Parathyroid adenoma (tissue), 2 donors: ENCODE measurements around the gene SELL.

Experiments used
- H2AFZ ChIP-seq: fragments of 300-600 bp; sonication (generic); one replicate; pipeline ENCODE4 v1.7.0; 2017; ENCODE audit warnings: antibody characterized with exemption, mild to moderate bottlenecking
- H3K27ac ChIP-seq: fragments of 300-600 bp; sonication (generic); one replicate; pipeline ENCODE4 v1.7.0; 2017
- H3K27me3 ChIP-seq: fragments of 300-600 bp; sonication (generic); one replicate; pipeline ENCODE4 v1.7.0; 2017; ENCODE audit warnings: low read length; ENCODE audit not compliant: control insufficient read depth, insufficient read depth
- H3K36me3 ChIP-seq: fragments of 300-600 bp; sonication (generic); one replicate; pipeline ENCODE4 v1.7.0; 2017; ENCODE audit warnings: low read length; ENCODE audit not compliant: control insufficient read depth, insufficient read depth
- H3K4me1 ChIP-seq: fragments of 300-600 bp; sonication (generic); one replicate; pipeline ENCODE4 v1.7.0; 2017; ENCODE audit warnings: control low read depth
- H3K4me2 ChIP-seq: fragments of 300-600 bp; sonication (generic); one replicate; pipeline ENCODE4 v1.7.0; 2017; ENCODE audit warnings: low read length
- H3K4me3 ChIP-seq: fragments of 300-600 bp; sonication (generic); one replicate; pipeline ENCODE4 v1.7.0; 2017; ENCODE audit warnings: low read depth, low read length
- H3K79me2 ChIP-seq: fragments of 300-600 bp; sonication (generic); one replicate; pipeline ENCODE4 v1.7.0; 2017; ENCODE audit warnings: control low read depth
- H3K9ac ChIP-seq: fragments of 300-600 bp; sonication (generic); one replicate; pipeline ENCODE4 v1.7.0; 2017; ENCODE audit warnings: mild to moderate bottlenecking
- H3K9me3 ChIP-seq: fragments of 300-600 bp; sonication (generic); one replicate; pipeline ENCODE4 v1.7.0; 2017; ENCODE audit warnings: low read length; ENCODE audit not compliant: control insufficient read depth
- CTCF ChIP-seq: fragments of 300-600 bp; sonication (generic); IDR thresholded peaks from one replicate; pipeline ENCODE4 v1.7.0; 2017; ENCODE audit warnings: antibody characterized with exemption, mild to moderate bottlenecking
- donor health status: primary hyperparathyroidism.

The SELL gene

DNA sequence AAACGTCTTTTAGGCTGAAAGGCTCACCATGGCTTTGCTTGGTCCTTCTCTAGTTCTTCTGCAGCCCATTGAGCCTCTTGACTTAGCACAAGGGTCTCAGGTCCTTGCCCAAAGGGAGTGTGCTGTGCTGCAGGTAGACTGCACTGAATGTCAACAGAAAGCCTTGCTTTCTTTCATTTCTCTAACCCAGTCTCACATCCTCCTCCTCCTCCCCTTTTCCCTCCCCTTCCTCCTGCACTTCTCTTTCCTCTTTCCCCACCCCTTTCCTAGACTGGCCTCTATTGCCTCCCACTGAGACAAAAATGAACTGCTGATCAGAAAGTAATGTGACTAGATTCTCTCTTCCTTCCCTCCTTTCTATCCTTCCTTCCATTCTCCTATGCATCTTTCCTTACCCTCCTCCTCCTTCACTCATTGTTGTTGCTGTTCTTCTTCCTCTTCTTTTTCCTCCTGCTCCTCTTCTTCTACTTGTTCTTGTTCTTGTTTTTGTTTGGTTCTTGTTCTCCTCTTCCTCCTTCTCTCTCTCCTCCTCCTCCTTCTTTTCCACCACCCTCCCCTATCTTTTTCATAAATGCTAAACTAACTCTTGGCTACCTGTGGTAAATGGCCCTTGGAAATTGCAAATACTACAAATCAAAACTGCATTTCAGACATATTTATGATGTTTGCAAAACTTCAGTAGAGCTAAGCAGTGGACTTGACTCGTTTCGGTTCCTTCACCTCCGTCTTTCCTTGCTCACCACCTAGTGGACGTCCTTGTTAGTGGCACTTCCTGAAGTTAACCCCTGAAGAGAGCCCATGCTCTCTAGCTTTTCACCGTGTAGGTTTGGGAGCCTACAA, at the start of gene SELL:
SELL (minus strand) TSS at position 152 of the 840 bp plus-strand sequence; CDS start at position 30, 122 bp downstream.
- Histone ChIP-seq H3K79me2 (no peaks in the 10 kb centered on the region), H3K4me1 (peaks cover 7% of the 10 kb centered on the region), H3K4me2 (peak within 1 kb of the TSS; percentile 64), H2AFZ (peak within 1 kb of the TSS; percentile 82), H3K9ac (no peak within 1 kb of the TSS), H3K27me3 (no peaks in the 10 kb centered on the region), H3K36me3 (no peaks in the 10 kb centered on the region), H3K27ac (peak within 1 kb of the TSS; percentile 54), H3K9me3 (no peaks in the 10 kb centered on the region), H3K4me3 (peak within 1 kb of the TSS; percentile 33)
- peak; percentile 58 for TF ChIP-seq CTCF

DNA sequence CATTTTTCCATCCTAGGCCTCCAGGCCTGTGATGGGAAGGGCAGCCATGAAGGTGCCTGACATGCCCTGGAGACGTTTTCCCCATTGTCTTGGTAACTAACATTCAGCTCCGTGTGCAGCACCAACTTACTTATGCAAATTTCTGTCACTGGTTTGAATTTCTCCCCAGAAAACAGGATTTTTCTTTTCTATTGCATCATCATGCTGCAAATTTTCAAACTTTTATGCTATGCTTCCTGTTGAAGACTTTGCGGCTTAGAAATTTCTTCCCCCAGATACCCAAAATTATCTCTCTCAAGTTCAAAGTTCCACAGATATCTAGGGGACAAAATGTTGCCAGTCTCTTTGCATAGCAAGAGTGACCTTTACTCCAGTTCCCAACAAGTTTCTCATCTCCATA, 47.6 kb upstream of the SELL start:
- no peak overlapping the region for H2AFZ ChIP-seq
- H3K27ac ChIP-seq = no peak overlapping the region
- no peak overlapping the region for H3K4me3 ChIP-seq
- H3K79me2 ChIP-seq = no peaks in the 10 kb centered on the region
- TF ChIP-seq CTCF = no peak
- no peaks in the 10 kb centered on the region for H3K27me3 ChIP-seq
- H3K4me1 ChIP-seq = peaks cover 2% of the 10 kb centered on the region
- H3K4me2 ChIP-seq = no peak overlapping the region
- H3K9me3 ChIP-seq = no peaks in the 10 kb centered on the region
- no peaks in the 10 kb centered on the region for H3K36me3 ChIP-seq
- H3K9ac ChIP-seq = no peak overlapping the region

DNA sequence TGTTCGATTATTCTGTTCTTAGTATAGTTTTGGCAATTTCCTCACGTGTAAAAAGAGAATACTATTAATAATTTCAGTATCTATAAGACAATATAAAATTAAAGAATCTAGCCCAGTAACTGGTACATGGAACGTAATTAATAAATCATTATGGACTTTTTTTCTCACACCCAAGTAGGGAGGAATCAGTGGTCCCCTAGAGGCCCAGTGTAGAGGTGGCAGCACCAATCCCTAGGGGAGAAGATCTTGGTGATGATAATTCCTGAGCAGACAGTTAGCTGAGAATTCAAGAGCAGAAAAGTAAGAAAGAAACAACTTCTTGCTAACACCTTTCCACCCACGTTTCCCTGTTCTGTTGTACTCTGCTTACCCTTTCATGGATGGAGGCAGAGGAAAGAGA, 42.1 kb upstream of the SELL start:
- no peaks in the 10 kb centered on the region for H3K36me3 ChIP-seq
- no peak for TF ChIP-seq CTCF
- H3K27ac ChIP-seq = no peak overlapping the region
- H3K9ac ChIP-seq = no peak overlapping the region
- no peaks in the 10 kb centered on the region for H3K79me2 ChIP-seq
- H3K4me3 ChIP-seq = no peak overlapping the region
- H3K27me3 ChIP-seq = no peaks in the 10 kb centered on the region
- no peaks in the 10 kb centered on the region for H3K9me3 ChIP-seq
- peak overlapping the region; percentile 28 for H2AFZ ChIP-seq
- no peak overlapping the region for H3K4me2 ChIP-seq
- peaks cover 15% of the 10 kb centered on the region for H3K4me1 ChIP-seq

- Histone ChIP-seq H3K27me3 (no peaks in the 10 kb centered on the region), H3K36me3 (no peaks in the 10 kb centered on the region), H2AFZ (no peak overlapping the region), H3K4me3 (no peak overlapping the region), H3K4me1 (peaks cover 15% of the 10 kb centered on the region), H3K4me2 (peak overlapping the region; percentile 0), H3K9ac (no peak overlapping the region), H3K9me3 (no peaks in the 10 kb centered on the region), H3K27ac (peak overlapping the region; percentile 81), H3K79me2 (no peaks in the 10 kb centered on the region)
- no peak for TF ChIP-seq CTCF
Measured at GRCh38 chr1:169750041-169750440, 38.6 kb upstream of the SELL start.

DNA sequence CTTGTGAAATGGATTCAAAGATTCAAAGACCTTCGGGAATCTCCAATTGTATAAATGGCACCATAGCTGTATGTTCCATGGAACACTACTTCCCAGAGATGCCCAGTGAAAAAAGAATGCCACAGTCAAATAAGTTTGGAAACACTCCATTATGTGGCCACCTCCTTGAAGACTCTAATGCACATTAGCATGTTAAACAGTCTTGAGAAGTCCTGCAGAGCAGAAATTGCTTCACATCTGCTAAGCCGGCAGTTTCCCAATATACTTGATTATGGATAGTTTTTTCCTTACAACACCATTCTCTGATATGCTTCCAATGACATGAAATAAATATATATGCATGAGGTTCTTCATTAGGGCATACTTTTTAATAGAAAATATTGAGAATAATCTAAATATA, 35.1 kb upstream of the SELL start:
- Histone ChIP-seq H3K4me2 (no peak overlapping the region), H3K27ac (no peak overlapping the region), H3K9ac (no peak overlapping the region), H3K9me3 (no peaks in the 10 kb centered on the region), H3K79me2 (no peaks in the 10 kb centered on the region), H3K4me1 (peaks cover 21% of the 10 kb centered on the region), H3K27me3 (no peaks in the 10 kb centered on the region), H3K4me3 (no peak overlapping the region), H3K36me3 (no peaks in the 10 kb centered on the region), H2AFZ (no peak overlapping the region)
- no peak for TF ChIP-seq CTCF
